HG03378 (cell line): ENCODE results near the gene ABHD4.

Experiments used
- ATAC-seq: cut with Tn5 transposase; IDR thresholded peaks from one replicate; pipeline ENCODE4 v1.9.1; 2021; ENCODE audit warnings: mild to moderate bottlenecking, moderate library complexity; ENCODE audit not compliant: unreplicated experiment

ABHD4 gene

GRCh38 chr14:22658946-22659345 lies 60.8 kb downstream of the ABHD4 start:
- ATAC-seq: no peak

GRCh38 chr14:22660654-22661053 lies 62.6 kb downstream of the ABHD4 start:
- ATAC-seq: no peak
